Amygdala (tissue), 56 donors: Measurements from ENCODE around the gene NAB2.

Source experiments
- DNase-seq, 56 donors: peaks; one replicate each; lab custom pipeline; 2025; lab: John Stamatoyannopoulos, UW

Gene NAB2

DNA sequence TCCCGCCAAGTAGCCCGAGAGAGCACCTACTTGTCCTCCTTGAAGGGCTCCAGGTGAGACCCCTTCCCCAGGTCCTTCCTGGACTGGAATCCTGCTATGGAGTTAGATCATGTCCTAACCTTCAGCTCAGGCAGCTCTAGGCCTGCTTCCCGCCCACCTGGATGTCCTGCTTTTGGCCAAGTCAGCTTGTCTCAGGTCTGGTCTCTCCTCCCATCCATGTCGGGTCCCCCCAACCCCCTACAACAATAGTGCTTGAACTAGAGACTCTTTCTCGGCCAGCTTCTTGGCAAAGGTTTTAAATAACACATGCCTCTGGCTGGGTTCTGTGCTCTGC lies 3.6 kb downstream of the NAB2 start:
- no peak for DNase-seq

GRCh38 chr12:57092876-57093414 lies 4.0 kb downstream of the NAB2 start:
- DNase-seq: peak in 1 of 56 donors; percentile 8

- peak in 33 of 56 donors; percentile 7 to 74 (median 33) for DNase-seq
Measured at GRCh38 chr12:57093415-57094207, 4.7 kb downstream of the NAB2 start.

GRCh38 chr12:57094208-57095160 lies 5.6 kb downstream of the NAB2 start:
- peak in 3 of 56 donors; percentile 48 to 53 (median 48) for DNase-seq

GRCh38 chr12:57095440-57095839 lies 6.5 kb downstream of the NAB2 start:
- DNase-seq: no peak

DNA sequence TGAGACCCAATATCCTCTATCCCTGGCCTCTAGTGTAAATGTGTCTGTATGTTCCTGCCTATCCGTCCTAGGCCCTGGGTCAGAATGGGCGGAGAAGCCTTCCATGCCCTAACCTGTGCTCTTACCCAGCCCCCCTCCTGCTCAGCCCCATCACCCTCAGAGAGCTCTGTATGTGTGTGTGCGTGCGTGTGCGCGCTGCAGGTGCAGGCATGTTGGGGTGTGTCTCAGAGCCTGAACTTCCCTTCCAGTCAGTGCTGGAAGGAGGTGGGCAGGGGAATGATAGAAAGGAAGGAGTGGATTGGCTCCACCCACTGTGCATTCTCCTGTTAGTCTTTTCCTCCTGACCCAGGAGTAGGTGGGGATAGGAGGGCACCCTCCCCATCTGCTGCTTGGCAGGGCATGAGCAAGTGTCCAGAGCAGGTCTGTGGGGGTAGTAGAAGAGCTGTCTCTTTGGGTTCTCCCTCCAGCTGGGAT lies 7.2 kb downstream of the NAB2 start:
- peak in 1 of 56 donors; percentile 32 for DNase-seq

DNA sequence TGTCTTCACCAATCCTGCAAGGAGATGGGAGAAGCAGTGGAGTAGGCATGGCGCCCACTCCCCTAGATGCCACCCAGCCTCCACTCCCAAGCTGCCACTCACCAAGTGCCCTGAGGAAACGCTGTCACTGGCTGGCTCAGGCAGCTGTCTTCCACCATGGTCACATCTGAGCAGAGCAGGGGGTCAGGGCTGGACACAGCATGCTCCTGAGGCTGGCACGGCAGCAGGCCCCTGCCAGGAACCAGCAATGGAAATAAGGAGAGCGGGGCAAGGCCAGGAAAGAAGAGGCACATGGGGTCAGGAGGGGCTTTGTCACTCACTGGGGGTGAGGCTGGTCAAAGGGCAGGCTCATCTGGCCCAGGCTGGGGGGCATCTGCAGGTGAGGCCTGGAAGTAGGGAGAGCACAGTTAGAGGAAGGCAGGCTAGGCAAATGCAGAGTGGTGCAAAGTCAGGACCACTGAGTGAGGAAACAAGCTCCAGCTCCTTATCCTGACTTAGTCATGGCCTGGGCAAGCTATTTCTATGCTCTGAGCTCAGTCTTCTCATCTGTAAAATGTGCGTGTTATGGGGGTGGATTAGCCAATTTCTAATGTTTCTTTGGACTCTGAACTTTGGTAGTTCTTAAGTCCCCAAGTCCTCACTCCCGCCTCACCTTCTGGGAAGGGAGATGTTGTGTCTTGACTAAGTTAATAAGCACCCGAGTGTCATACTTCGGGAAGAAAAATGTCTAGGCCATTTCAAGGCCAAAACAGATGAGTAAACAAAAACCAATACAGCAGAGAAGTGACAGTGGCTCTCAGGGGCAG lies 8.0 kb downstream of the NAB2 start:
- DNase-seq: no peak

DNA sequence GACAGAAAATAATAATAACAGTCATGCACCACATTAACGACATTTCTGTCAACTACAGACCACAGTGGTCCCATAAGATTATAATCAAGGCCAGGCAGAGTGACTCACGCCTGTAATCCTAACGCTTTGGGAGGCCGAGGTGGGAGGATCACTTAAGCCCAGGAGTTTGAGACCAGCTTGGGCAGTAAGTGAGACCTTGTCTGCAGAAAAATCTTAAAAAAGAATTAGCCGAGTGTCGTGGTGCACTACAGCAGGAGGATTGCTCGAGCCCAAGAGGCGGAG lies 8.6 kb downstream of the NAB2 start:
- DNase-seq: no peak

- DNase-seq: no peak
Measured at GRCh38 chr12:57098546-57098945, 9.6 kb downstream of the NAB2 start.

DNA sequence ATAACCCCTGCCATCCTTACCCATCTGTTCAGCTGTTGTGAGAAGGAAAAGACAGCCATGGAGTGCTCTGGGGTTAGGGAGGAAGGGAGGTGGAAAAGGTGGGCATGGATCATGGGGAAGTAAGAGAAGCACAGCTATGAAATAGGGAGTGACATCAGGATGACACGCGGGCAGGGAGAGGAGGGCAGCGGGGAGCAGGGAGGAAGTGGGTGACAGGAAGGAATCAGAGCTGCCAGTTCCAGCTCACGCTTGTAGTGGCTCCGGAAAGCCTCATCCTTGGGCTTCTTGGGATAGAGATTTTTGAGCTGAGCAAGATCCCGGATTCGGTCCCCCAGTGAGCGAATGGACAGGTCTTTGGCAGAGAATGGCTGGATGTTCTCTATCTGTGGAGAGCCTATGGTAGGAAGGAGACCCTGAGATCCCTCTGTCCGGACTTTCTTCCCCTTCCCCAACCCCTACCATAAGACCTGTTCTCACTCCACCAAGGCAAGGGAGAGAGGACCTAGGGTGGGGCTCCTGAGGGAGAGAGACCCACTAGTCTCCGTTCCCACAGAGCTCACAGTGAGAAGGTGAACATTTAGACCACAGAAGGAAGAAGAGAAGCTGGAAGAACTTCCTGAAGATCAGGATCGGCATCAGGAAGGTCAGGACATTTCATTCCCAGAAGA lies 10.3 kb downstream of the NAB2 start:
- DNase-seq: no peak

- DNase-seq: no peak
Measured at GRCh38 chr12:57099766-57100165, 10.9 kb downstream of the NAB2 start.

- DNase-seq: no peak
Measured at GRCh38 chr12:57101892-57102695, 13.2 kb downstream of the NAB2 start.

DNA sequence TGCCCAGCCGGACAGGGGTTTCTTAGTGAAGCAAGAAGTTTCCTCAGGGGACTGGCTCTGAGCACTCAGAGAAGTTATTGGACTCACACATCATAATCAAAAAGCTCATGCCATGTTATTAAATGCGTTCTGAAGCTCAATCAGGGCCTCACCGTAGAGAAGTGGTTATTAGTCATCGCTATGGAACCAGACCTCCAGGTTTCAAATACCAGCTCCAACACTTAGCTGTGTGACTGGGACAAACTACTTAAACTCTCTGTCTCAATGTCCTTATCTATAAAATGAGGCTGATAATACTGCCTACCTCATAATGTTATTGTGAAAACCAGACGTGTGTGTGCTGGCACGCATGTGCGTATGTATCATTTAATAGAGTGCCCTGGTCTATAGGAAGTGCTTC lies 14.9 kb downstream of the NAB2 start:
- no peak for DNase-seq

DNA sequence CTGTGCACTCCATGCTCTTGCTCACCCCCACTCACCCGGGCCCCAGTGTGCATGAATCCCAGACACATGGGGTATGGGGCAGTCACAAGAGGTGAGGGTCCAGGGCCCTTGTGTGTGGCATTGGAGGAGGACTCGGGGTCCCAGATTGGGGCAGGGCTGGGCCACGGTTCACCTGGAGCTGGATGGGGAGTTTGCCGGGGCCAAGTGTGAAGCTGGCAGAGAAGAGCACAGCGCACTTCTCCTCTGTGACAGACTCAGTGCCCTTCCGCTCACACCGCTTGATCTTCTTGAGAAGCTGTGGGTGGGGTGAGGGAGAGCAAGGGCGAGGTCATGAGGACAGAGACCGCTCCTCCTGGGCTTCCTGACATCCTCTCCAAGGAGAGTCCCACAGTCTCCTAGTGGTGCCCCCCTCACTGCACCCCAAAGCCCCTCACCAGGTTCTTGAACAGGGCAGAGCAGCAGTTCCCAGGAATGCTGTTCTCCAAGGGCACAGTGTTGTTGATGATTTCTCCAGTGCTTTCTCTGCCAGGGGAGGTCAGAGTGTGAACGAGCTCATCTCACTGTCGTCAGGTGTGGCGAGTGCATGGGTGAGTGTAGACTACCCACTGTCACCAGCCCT lies 15.5 kb downstream of the NAB2 start:
- DNase-seq: no peak

GRCh38 chr12:57105011-57105753 lies 16.3 kb downstream of the NAB2 start:
- DNase-seq: no peak

- DNase-seq: no peak
Measured at GRCh38 chr12:57106021-57106708, 17.3 kb downstream of the NAB2 start.

- no peak for DNase-seq
Measured at GRCh38 chr12:57107456-57108155, 18.7 kb downstream of the NAB2 start.
